Hepatocyte (in vitro differentiated cells): Measurements from ENCODE around the gene HSBP1L1. TPM values are rescaled to one million over a fixed set of nuclear protein-coding genes. Genes with fewer than 3 reads are reported as not detected.

Source experiments
- DNase-seq: peaks from one replicate; pipeline ENCODE4 v3.0.0-alpha.2; 2016; ENCODE audit warnings: low spot score
- H2AFZ ChIP-seq: fragments of 200-600 bp; sonication (generic); 2 replicates; pipeline ENCODE4 v1.6.0; 2016; ENCODE audit warnings: antibody characterized with exemption, mild to moderate bottlenecking
- H3K27ac ChIP-seq: fragments of 200-600 bp; sonication (generic); 2 replicates; pipeline ENCODE4 v1.5.1; 2016; ENCODE audit warnings: mild to moderate bottlenecking
- H3K27me3 ChIP-seq: fragments of 200-600 bp; sonication (generic); 2 replicates; pipeline ENCODE4 v1.6.1; 2016
- H3K36me3 ChIP-seq: fragments of 200-600 bp; sonication (generic); replicated peaks from 2 replicates; pipeline ENCODE4 v1.5.1; 2016; ENCODE audit warnings: low read depth; ENCODE audit not compliant: insufficient read depth
- H3K4me1 ChIP-seq: fragments of 200-600 bp; sonication (generic); 2 replicates; pipeline ENCODE4 v1.5.1; 2016; ENCODE audit warnings: mild to moderate bottlenecking, moderate library complexity; ENCODE audit not compliant: insufficient read depth
- H3K4me2 ChIP-seq: fragments of 200-600 bp; sonication (generic); 2 replicates; pipeline ENCODE4 v1.6.0; 2016
- H3K4me3 ChIP-seq: fragments of 200-600 bp; sonication (generic); 2 replicates; pipeline ENCODE4 v1.5.1; 2016; ENCODE audit warnings: mild to moderate bottlenecking
- H3K79me2 ChIP-seq: fragments of 200-600 bp; sonication (generic); 2 replicates; pipeline ENCODE4 v1.6.0; 2017; ENCODE audit warnings: mild to moderate bottlenecking
- H3K9me2 ChIP-seq: fragments of 200-600 bp; sonication (generic); replicated peaks from 2 replicates; pipeline ENCODE4 v1.6.0; 2017; ENCODE audit warnings: mild to moderate bottlenecking; ENCODE audit not compliant: insufficient read depth
- H3K9me3 ChIP-seq: fragments of 200-600 bp; sonication (generic); 2 replicates; pipeline ENCODE4 v1.5.1; 2016; ENCODE audit warnings: low read depth, mild to moderate bottlenecking
- H4K20me1 ChIP-seq: fragments of 200-600 bp; sonication (generic); 2 replicates; pipeline ENCODE4 v1.6.0; 2016; ENCODE audit warnings: mild to moderate bottlenecking; ENCODE audit not compliant: insufficient read depth, poor library complexity, severe bottlenecking
- CTCF ChIP-seq: fragments of 200-600 bp; sonication (generic); IDR thresholded peaks from 2 replicates; pipeline ENCODE4 v1.5.1; 2016; ENCODE audit warnings: antibody characterized with exemption, mild to moderate bottlenecking; ENCODE audit not compliant: poor library complexity
- EZH2 ChIP-seq: fragments of 200-600 bp; sonication (generic); IDR thresholded peaks from 2 replicates; pipeline ENCODE4 v1.6.1; 2016; ENCODE audit warnings: antibody characterized with exemption, mild to moderate bottlenecking, borderline replicate concordance
- EZH2phosphoT487 ChIP-seq: fragments of 200-600 bp; sonication (generic); IDR thresholded peaks from one replicate; pipeline ENCODE4 v1.6.1; 2018; ENCODE audit warnings: antibody characterized with exemption, mild to moderate bottlenecking, low read depth, moderate library complexity; ENCODE audit not compliant: unreplicated experiment, severe bottlenecking
- WGBS: methylation state at CpG from one replicate; pipeline ENCODE4 v1.1.6; 2016; ENCODE audit warnings: low lambda C conversion rate; ENCODE audit errors: missing lambda C conversion rate; 5-methylcytosine and 5-hydroxymethylcytosine counted together
- polyA plus RNA-seq: library from polyadenylated mRNA; unstranded; fragments of >200 nt; fragmentation: Nextera tagmentation; extraction: Ambion mirVana; gene quantifications from 2 replicates; pipeline ENCODE4 v1.2.1, GENCODE V29; 2016
- total RNA-seq: library from RNA; depleted of rRNA; stranded (reverse); fragments of >200 nt; gene quantifications from 2 replicates; pipeline ENCODE4 v1.2.3, GENCODE V29; 2014

HSBP1L1 gene
- total and polyA plus RNA-seq, 2 experiments from 2014 or later: 58.7 to 81.9 TPM

GRCh38 chr18:79930020-79930642, 34.3 kb upstream of the HSBP1L1 start:
- H3K27ac ChIP-seq: no peak overlapping the region
- peaks cover 6% of the 10 kb centered on the region for H3K36me3 ChIP-seq
- no peaks in the 10 kb centered on the region for H3K9me2 ChIP-seq
- no peak for TF ChIP-seq EZH2
- no peak for TF ChIP-seq CTCF
- TF ChIP-seq EZH2phosphoT487: no peak
- H3K79me2 ChIP-seq: peaks cover 56% of the 10 kb centered on the region
- no peak overlapping the region for H2AFZ ChIP-seq
- no peaks in the 10 kb centered on the region for H4K20me1 ChIP-seq
- no peak overlapping the region for H3K4me3 ChIP-seq
- 100% methylated on average over 2 of the region's 2 CpGs for WGBS
- H3K9me3 ChIP-seq: peaks cover 38% of the 10 kb centered on the region
- no peak for DNase-seq
- no peak overlapping the region for H3K4me2 ChIP-seq
- no peaks in the 10 kb centered on the region for H3K27me3 ChIP-seq
- H3K4me1 ChIP-seq: peaks cover 11% of the 10 kb centered on the region

- H4K20me1 ChIP-seq: no peaks in the 10 kb centered on the region
- H3K79me2 ChIP-seq: peaks cover 68% of the 10 kb centered on the region
- no peak overlapping the region for H2AFZ ChIP-seq
- DNase-seq: no peak
- peaks cover 14% of the 10 kb centered on the region for H3K4me1 ChIP-seq
- no peaks in the 10 kb centered on the region for H3K9me2 ChIP-seq
- no peak overlapping the region for H3K27ac ChIP-seq
- H3K4me2 ChIP-seq: no peak overlapping the region
- no peaks in the 10 kb centered on the region for H3K27me3 ChIP-seq
- 95% methylated on average over 2 of the region's 2 CpGs for WGBS
- no peak overlapping the region for H3K4me3 ChIP-seq
- peaks cover 38% of the 10 kb centered on the region for H3K9me3 ChIP-seq
- TF ChIP-seq EZH2phosphoT487: no peak
- TF ChIP-seq EZH2: no peak
- TF ChIP-seq CTCF: no peak
- H3K36me3 ChIP-seq: peaks cover 6% of the 10 kb centered on the region
These were observed 33.0 kb upstream of the HSBP1L1 start for GRCh38 chr18:79931475-79931874.

- peaks cover 72% of the 10 kb centered on the region for H3K79me2 ChIP-seq
- H3K36me3 ChIP-seq: peaks cover 6% of the 10 kb centered on the region
- H3K9me3 ChIP-seq: peaks cover 38% of the 10 kb centered on the region
- DNase-seq: no peak
- H4K20me1 ChIP-seq: no peaks in the 10 kb centered on the region
- TF ChIP-seq EZH2phosphoT487: no peak
- no peak for TF ChIP-seq CTCF
- no peak for TF ChIP-seq EZH2
- no peak overlapping the region for H3K27ac ChIP-seq
- no peak overlapping the region for H3K4me3 ChIP-seq
- no peak overlapping the region for H2AFZ ChIP-seq
- 82% methylated on average over 3 of the region's 3 CpGs for WGBS
- no peak overlapping the region for H3K4me2 ChIP-seq
- no peaks in the 10 kb centered on the region for H3K27me3 ChIP-seq
- peaks cover 14% of the 10 kb centered on the region for H3K4me1 ChIP-seq
- H3K9me2 ChIP-seq: no peaks in the 10 kb centered on the region
These were observed 31.5 kb upstream of the HSBP1L1 start for GRCh38 chr18:79932907-79933306.

GRCh38 chr18:79933765-79934164, 30.7 kb upstream of the HSBP1L1 start:
- Histone ChIP-seq H3K4me2 (peak overlapping the region; percentile 67), H3K4me3 (no peak overlapping the region), H3K27me3 (no peaks in the 10 kb centered on the region), H3K27ac (peak overlapping the region; percentile 5), H3K36me3 (peaks cover 6% of the 10 kb centered on the region), H4K20me1 (no peaks in the 10 kb centered on the region), H3K9me3 (peaks cover 38% of the 10 kb centered on the region), H2AFZ (no peak overlapping the region), H3K9me2 (no peaks in the 10 kb centered on the region), H3K4me1 (peaks cover 14% of the 10 kb centered on the region), H3K79me2 (peaks cover 72% of the 10 kb centered on the region)
- WGBS: 70% methylated on average over 10 of the region's 10 CpGs
- peak; percentile 40 for TF ChIP-seq CTCF
- TF ChIP-seq EZH2: no peak
- peak; percentile 67 for DNase-seq
